IMR-90 (cell line): ENCODE measurements around the gene TSACC.

Experiments used
- CEBPB ChIP-seq: IDR thresholded peaks from 2 replicates; pipeline ENCODE4 v1.6.1; 2012; ENCODE audit warnings: low read depth, low read length, improper control_type of control experiment
- CTCF ChIP-seq: conservative IDR thresholded peaks from 2 replicates; pipeline ENCODE4 v1.5.1; 2012; ENCODE audit warnings: mild to moderate bottlenecking, low read depth, low read length, improper control_type of control experiment
- FOS ChIP-seq: fragments of 150-350 bp; IDR thresholded peaks from 2 replicates; pipeline ENCODE4 v1.6.1; 2016; ENCODE audit warnings: low read depth, low read length
- POLR2A ChIP-seq: IDR thresholded peaks from 2 replicates; pipeline ENCODE4 v1.6.1; 2012; ENCODE audit warnings: mild to moderate bottlenecking, low read depth, low read length
- SMC3 ChIP-seq: fragments of 150-350 bp; IDR thresholded peaks from 2 replicates; pipeline ENCODE4 v1.6.1; 2016; ENCODE audit warnings: low read depth, mild to moderate bottlenecking, antibody characterized with exemption, low read length, moderate library complexity

- no peak for TF ChIP-seq POLR2A
- no peak for TF ChIP-seq SMC3
- peak; percentile 96 for TF ChIP-seq CEBPB
- peak; percentile 20; the same call in 1 of the 2 replicates for TF ChIP-seq CTCF
- TF ChIP-seq FOS, result no peak
Observed at GRCh38 chr1:156376146-156376545, 37.8 kb downstream of the TSACC start.
